Measurements from ENCODE around the gene IFT43. TPM values are rescaled to one million over a fixed set of nuclear protein-coding genes. Genes with fewer than 3 reads are reported as not detected.

Gene IFT43
- total and polyA plus RNA-seq, 9 of the 15 experiments (the other 6 are each of a cell fraction or from before 2014, with no cell fraction given), result 4.9 to 12.8 (median 8.0) TPM

DNA sequence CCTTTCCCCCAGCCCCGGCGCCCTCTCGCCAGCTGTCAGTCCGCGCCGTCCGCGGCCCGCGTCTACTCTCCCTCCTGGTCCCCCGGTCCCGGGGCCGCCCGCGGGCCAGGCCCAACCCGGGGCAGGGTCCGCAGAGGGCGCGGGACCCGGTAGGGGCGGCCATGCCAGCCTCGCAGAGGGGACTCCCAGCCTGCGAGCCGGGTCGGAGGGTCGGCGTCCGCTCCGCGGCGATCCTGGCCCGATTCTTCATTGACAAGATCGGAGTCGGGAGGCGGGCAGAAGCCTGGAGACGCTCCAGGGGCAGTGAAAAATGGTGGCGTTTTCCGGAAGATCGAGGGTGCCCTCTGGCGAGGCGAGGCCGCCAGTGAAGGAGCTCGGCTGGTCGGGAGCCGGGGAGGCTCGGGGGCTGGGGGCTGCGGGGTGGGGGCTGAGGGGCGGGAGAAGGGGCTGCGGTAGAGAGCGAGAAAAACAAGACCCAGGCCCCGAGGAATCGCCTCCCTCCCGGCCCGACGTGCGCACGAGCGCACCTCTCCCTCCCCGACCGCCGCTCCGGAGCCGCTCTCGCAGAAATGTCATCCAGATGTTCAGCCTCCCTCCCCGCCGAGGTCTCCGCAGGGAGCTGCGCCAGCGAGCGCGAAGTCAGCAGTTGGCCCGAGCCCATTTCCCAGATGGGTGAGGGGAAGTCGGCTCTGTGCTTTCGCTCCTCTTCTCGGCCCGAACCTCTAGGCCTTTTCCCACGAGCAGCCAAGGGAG lies 3.1 kb upstream of the IFT43 start (continued):
- TF ChIP-seq UBTF (IDR thresholded peaks at IDR 0.05; ENCODE audit: borderline replicate concordance in 1 of 2, low read depth in 2 of 2, low read length in 2 of 2) (0 out of 4 replicates have a peak, but pooled peaks of 1 of the 2 experiments have one; percentile 62), SMAD3 (CRISPR knock-in tag; conservative IDR thresholded peaks at IDR 0.05) (no peak), CHD4 (IDR thresholded peaks at IDR 0.05; ENCODE audit: insufficient read depth, insufficient replicate concordance, low read depth, low read length, poor library complexity, severe bottlenecking) (no peak), ZNF551 (CRISPR knock-in tag; IDR thresholded peaks at IDR 0.05) (no peak), HDGF (IDR thresholded peaks at IDR 0.05) (no peak), POLR2G (IDR thresholded peaks at IDR 0.05; ENCODE audit: low read depth, low read length) (peak; percentile 59; the same call in 1 of the 2 replicates), RBM15 (IDR thresholded peaks at IDR 0.05; ENCODE audit: insufficient read depth, low read length) (no peak), ZNF143 (CRISPR knock-in tag; IDR thresholded peaks at IDR 0.05) (no peak), RBFOX2 (IDR thresholded peaks at IDR 0.05; ENCODE audit: low read depth, low read length) (peak; percentile 54; the same call in 1 of the 2 replicates), ZFX (CRISPR knock-in tag; IDR thresholded peaks at IDR 0.05) (peak; percentile 80), KDM1A (IDR thresholded peaks at IDR 0.05) (no peak), SNRNP70 (optimal IDR thresholded peaks at IDR 0.05; ENCODE audit: low read depth, low read length) (no peak), E2F3 (CRISPR knock-in tag; IDR thresholded peaks at IDR 0.05) (no peak), HNRNPLL (IDR thresholded peaks at IDR 0.05; ENCODE audit: low read depth, low read length, poor library complexity, severe bottlenecking) (no peak), RBM14 (IDR thresholded peaks at IDR 0.05; ENCODE audit: borderline replicate concordance, insufficient read depth, low read depth, low read length) (no peak), RFX7 (CRISPR knock-in tag; IDR thresholded peaks at IDR 0.05) (no peak), LEF1 (IDR thresholded peaks at IDR 0.05) (no peak), BACH1 (tag; IDR thresholded peaks at IDR 0.05) (no peak), E2F6 (IDR thresholded peaks at IDR 0.05; ENCODE audit: borderline replicate concordance in 1 of 2, extremely low read depth in 1 of 2, insufficient read depth in 1 of 2, insufficient read length in 1 of 2, low read depth in 1 of 2, low read length in 1 of 2, poor library complexity in 1 of 2, severe bottlenecking in 1 of 2) (peak in 1 of 2 experiments; percentile 15), HES1 (IDR thresholded peaks at IDR 0.05; ENCODE audit: low read depth) (no peak), ILK (tag; IDR thresholded peaks at IDR 0.05; ENCODE audit: borderline replicate concordance, low read depth) (no peak)
- TF ChIP-seq, protein P1, sequence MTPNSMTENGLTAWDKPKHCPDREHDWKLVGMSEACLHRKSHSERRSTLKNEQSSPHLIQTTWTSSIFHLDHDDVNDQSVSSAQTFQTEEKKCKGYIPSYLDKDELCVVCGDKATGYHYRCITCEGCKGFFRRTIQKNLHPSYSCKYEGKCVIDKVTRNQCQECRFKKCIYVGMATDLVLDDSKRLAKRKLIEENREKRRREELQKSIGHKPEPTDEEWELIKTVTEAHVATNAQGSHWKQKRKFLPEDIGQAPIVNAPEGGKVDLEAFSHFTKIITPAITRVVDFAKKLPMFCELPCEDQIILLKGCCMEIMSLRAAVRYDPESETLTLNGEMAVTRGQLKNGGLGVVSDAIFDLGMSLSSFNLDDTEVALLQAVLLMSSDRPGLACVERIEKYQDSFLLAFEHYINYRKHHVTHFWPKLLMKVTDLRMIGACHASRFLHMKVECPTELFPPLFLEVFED (CRISPR knock-in tag; conservative IDR thresholded peaks at IDR 0.05), result no peak

Measured in K562 (cell line).